HL-60 (cell line): ENCODE data around the gene STYK1.

Experiments
- DNase-seq, 2 experiments: peaks; one replicate each; pipeline ENCODE4 v3.0.0-alpha.2; 2010 to 2020; ENCODE audit warnings: low read depth in 1 of 2, low spot score in 1 of 2
- H3K27ac ChIP-seq: fragments of 250-450 bp; sonication (Bioruptor Pico); replicated peaks from 2 replicates; pipeline ENCODE4 v1.5.1; 2020; ENCODE audit warnings: mild to moderate bottlenecking, moderate library complexity
- H3K27me3 ChIP-seq: fragments of 250-450 bp; sonication (Bioruptor Pico); 2 replicates; pipeline ENCODE4 v1.5.1; 2021; ENCODE audit warnings: mild to moderate bottlenecking, moderate library complexity; ENCODE audit not compliant: insufficient read depth, poor library complexity, severe bottlenecking
- H3K4me3 ChIP-seq: replicated peaks from 2 replicates; pipeline ENCODE4 v1.5.1; 2011; ENCODE audit warnings: mild to moderate bottlenecking, control low read depth, low read length; ENCODE audit not compliant: insufficient read depth
- GABPA ChIP-seq: IDR thresholded peaks from 2 replicates; pipeline ENCODE4 v1.6.1; 2012; ENCODE audit warnings: low read depth
- POLR2AphosphoS5 ChIP-seq: IDR thresholded peaks from 2 replicates; pipeline ENCODE4 v1.6.1; 2012; ENCODE audit warnings: low read depth
- SPI1 ChIP-seq: IDR thresholded peaks from 2 replicates; pipeline ENCODE4 v1.6.1; 2012; ENCODE audit warnings: low read depth, mild to moderate bottlenecking, borderline replicate concordance
- TF ChIP-seq, protein P1 (sequence below): IDR thresholded peaks from 2 replicates; pipeline ENCODE4 v1.6.1; 2012; ENCODE audit warnings: low read depth; ENCODE audit not compliant: insufficient replicate concordance
- TF ChIP-seq, protein P2 (sequence below): IDR thresholded peaks from one replicate; pipeline ENCODE4 v1.5.1; 2011; ENCODE audit warnings: low read length, control low read depth, inconsistent platforms; ENCODE audit not compliant: insufficient read depth

Gene STYK1

GRCh38 chr12:10636124-10636523 lies 37.7 kb downstream of the STYK1 start:
- H3K27ac ChIP-seq: no peak overlapping the region
- no peaks in the 10 kb centered on the region for H3K27me3 ChIP-seq
- DNase-seq: no peak
- TF ChIP-seq, protein P1, sequence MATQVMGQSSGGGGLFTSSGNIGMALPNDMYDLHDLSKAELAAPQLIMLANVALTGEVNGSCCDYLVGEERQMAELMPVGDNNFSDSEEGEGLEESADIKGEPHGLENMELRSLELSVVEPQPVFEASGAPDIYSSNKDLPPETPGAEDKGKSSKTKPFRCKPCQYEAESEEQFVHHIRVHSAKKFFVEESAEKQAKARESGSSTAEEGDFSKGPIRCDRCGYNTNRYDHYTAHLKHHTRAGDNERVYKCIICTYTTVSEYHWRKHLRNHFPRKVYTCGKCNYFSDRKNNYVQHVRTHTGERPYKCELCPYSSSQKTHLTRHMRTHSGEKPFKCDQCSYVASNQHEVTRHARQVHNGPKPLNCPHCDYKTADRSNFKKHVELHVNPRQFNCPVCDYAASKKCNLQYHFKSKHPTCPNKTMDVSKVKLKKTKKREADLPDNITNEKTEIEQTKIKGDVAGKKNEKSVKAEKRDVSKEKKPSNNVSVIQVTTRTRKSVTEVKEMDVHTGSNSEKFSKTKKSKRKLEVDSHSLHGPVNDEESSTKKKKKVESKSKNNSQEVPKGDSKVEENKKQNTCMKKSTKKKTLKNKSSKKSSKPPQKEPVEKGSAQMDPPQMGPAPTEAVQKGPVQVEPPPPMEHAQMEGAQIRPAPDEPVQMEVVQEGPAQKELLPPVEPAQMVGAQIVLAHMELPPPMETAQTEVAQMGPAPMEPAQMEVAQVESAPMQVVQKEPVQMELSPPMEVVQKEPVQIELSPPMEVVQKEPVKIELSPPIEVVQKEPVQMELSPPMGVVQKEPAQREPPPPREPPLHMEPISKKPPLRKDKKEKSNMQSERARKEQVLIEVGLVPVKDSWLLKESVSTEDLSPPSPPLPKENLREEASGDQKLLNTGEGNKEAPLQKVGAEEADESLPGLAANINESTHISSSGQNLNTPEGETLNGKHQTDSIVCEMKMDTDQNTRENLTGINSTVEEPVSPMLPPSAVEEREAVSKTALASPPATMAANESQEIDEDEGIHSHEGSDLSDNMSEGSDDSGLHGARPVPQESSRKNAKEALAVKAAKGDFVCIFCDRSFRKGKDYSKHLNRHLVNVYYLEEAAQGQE: no peak
- TF ChIP-seq, protein P2, sequence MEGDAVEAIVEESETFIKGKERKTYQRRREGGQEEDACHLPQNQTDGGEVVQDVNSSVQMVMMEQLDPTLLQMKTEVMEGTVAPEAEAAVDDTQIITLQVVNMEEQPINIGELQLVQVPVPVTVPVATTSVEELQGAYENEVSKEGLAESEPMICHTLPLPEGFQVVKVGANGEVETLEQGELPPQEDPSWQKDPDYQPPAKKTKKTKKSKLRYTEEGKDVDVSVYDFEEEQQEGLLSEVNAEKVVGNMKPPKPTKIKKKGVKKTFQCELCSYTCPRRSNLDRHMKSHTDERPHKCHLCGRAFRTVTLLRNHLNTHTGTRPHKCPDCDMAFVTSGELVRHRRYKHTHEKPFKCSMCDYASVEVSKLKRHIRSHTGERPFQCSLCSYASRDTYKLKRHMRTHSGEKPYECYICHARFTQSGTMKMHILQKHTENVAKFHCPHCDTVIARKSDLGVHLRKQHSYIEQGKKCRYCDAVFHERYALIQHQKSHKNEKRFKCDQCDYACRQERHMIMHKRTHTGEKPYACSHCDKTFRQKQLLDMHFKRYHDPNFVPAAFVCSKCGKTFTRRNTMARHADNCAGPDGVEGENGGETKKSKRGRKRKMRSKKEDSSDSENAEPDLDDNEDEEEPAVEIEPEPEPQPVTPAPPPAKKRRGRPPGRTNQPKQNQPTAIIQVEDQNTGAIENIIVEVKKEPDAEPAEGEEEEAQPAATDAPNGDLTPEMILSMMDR: no peak
- H3K4me3 ChIP-seq: no peak overlapping the region

GRCh38 chr12:10635306-10635705 lies 38.5 kb downstream of the STYK1 start:
- H3K4me3 ChIP-seq: no peak overlapping the region
- no peaks in the 10 kb centered on the region for H3K27me3 ChIP-seq
- no peak for TF ChIP-seq POLR2AphosphoS5
- TF ChIP-seq, protein P1: no peak
- H3K27ac ChIP-seq: no peak overlapping the region
- no peak for DNase-seq

GRCh38 chr12:10634427-10634826 lies 39.4 kb downstream of the STYK1 start:
- no peak for DNase-seq
- Histone ChIP-seq H3K27ac (no peak overlapping the region), H3K27me3 (no peaks in the 10 kb centered on the region), H3K4me3 (no peak overlapping the region)
- TF ChIP-seq, protein P1: no peak
- TF ChIP-seq POLR2AphosphoS5 (no peak), GABPA (no peak), SPI1 (no peak)
- TF ChIP-seq, protein P2: no peak

DNA sequence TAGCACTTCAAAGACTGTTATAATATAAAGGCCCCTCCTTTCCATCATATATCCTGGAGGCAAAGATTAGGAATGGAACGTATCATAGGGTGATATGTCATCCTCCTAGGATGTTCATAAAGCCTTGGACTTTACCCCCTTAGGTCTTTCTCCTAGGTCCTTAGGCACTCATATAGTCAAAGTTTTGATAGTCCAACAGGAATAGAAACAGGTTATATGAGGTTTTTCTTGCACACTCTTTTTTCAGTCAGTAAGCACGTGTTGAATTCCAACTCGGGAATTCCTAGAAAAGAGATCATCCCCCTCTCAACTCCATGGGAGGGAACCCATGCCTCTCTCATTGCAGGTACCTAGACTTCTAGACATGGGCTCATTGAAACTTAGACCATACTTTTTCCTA lies 40.3 kb downstream of the STYK1 start:
- Histone ChIP-seq H3K4me3 (no peak overlapping the region), H3K27me3 (no peaks in the 10 kb centered on the region), H3K27ac (no peak overlapping the region)
- DNase-seq: no peak
- no peak for TF ChIP-seq POLR2AphosphoS5
- no peak for TF ChIP-seq GABPA
- TF ChIP-seq, protein P2: no peak
- TF ChIP-seq SPI1: no peak
- TF ChIP-seq, protein P1: no peak
